Fibroblast of skin of right quadriceps (primary cell): ENCODE data around the gene UTS2B.
"Not testable (repeated sequence)": the region's sequence is repeated elsewhere in the genome, so short reads cannot be mapped to it uniquely, and the experiment has no call there.

Source experiments
- DNase-seq: peaks from one replicate; pipeline ENCODE4 v3.0.0-alpha.2; 2013

The UTS2B gene

DNA sequence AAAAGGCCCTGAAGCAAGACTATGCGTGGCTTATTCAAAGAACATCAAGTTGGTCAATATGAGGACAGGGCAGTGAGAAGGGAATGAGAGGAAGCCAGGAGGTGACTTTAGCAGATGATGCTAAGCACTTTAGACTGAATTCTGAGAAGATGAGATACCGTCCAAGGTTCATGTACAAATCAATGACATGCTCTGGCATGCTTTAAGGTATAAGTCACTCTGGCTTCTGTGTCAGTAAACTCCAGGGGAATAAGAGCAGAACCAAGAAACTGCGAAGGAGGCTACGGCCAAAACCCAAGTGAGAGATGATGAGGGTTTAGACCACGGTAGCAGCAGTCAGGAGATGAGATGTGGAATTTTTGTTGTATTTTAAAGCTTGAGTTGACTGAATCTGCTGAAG is 10.0 kb downstream of the UTS2B start:
- DNase-seq = no peak

DNA sequence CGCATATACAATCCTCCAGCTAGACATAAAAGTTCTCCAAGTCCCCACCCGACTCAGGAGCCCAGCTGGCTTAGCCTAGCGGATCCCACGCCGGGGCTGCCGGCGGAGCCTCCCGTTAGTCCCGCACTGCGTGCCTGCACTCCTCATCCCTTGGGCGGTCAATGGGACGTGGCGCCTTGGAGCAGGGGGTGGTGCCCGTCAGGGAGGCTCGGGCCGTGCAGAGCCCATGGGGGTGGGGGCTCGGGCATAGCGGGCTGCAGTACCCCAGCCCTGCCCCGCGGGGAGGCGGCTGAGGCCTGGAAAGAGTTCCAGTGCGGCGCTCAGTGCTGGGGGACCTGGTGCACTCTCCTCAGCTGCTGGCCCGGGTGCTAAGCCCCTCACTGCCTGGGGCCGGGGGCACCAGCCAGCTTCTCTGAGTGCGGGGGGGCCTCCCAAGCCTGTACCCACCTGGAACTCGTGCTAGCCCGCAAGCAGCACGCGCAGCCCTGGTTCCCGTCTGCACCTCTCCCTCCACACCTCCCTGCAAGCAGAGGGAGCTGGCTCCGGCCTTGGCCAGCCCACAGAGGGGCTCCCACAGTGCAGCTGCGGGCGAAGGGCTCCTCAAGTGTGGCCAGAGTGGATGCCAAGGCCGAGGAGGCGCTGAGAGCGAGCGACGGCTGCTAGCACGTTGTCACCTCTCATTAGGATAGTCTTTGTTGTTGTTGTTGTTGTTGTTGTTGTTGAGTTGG is 13.3 kb downstream of the UTS2B start:
- DNase-seq = no peak

DNA sequence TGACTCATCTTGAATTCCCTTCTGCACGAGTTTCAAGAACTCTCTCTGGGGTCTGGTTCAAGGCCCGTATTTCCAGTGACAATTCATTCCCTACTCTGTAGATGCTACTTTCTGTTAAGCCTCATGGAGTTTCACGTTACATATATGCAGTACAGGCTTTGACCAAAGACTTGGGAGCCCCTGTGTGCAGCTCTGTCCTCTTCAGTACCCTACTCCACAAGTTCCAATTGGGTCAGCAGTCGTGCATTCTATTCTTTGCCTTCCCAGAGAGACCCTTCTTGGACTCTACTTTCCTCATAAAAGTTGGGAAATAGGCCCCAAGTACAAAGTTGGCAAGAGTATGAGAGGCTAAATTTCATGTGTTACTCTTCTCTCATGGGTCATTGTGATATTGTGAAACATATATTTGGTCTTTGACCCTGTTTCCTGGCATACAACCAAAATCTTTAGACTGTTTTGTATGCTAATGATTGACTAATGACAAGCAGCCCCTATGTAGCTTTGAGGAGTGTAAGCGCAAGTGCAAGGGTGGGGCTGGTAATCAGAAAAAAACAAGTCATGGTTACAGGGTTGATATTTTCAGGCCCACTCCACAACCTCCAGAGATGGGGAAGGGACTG is 16.1 kb downstream of the UTS2B start:
- DNase-seq = no peak

- DNase-seq = no peak
Measured at GRCh38 chr3:191313296-191313695, 17.0 kb downstream of the UTS2B start.

DNA sequence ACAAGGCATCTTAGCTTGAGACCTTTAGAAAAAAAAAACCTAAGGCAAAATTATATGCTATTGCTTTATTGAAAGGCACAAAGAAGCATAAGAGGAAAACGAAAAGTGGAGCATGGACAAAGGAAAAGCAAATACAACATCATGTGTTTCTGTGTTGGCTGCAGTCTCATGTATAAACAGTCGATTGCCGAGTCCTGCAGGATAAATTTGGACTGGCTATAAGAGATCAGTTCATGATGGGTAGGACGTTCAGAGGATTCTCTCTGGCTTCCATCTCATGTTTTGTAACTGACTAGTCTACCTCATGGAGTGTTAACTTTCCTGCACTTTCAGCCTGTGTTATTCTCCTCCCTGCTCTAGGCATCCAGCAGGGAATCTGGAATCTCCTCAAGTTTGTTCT is 23.0 kb downstream of the UTS2B start:
- no peak for DNase-seq

GRCh38 chr3:191306428-191306827 is 23.9 kb downstream of the UTS2B start:
- DNase-seq = no peak

DNA sequence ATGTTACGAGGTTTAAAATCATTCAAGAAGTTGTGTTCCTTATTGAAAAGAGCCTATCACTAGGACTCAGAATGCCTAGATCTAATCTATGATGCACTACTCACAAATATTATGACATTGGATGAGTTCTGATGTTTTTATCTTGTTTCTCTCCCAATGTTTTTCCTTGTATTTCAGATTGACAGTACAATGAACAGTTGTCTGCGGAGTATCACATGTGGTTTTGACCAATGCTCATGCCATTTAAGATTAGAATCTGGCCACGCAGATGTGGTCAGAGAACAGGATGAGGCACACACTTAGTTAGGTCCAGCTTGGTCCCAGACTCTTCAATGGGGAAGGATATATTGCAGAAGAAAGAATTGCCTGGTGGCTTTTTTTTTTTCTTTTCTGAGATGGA is 26.7 kb downstream of the UTS2B start:
- no peak for DNase-seq

DNA sequence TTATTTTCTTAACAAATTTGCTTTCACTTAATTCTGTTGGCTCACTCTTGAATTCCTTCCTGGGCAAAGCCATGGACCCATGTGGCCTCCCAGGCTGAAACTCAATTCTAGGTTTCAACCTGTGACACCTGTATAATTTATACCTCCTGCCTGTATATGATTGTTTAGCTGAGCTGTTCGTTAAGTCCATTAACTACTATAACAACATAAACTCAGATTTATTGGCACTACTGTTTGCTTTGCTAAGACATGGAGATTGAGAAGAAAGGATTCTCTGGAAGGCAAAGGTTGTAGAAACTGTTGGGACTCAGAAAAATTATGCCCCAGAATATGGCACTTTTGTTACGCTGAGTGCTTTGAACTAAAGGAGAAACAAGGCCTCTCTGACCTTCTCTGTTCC is 27.9 kb downstream of the UTS2B start:
- DNase-seq = no peak

GRCh38 chr3:191301782-191302411 is 28.4 kb downstream of the UTS2B start:
- no peak for DNase-seq

- no peak for DNase-seq
Measured at GRCh38 chr3:191301017-191301416, 29.3 kb downstream of the UTS2B start.

DNA sequence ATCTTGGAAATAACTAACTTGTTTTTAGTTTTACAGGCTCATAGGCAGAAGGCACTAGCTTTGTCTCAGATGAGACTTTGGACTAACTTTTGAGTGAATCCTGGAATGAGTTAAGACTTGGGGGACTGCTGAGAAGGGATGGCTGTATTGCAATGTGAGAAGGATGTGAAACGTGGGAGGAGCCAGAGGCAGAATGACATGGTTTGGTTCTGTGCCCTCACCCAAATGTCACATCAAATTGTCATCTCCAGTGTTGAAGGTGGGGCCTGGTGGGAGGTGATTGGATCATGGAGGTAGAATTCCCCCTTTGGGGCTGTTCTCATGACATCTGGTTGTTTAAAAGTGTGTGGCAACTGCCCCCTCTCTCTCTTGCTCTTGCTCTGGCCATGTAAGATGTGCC is 29.9 kb downstream of the UTS2B start:
- DNase-seq = no peak

GRCh38 chr3:191298846-191299245 is 31.5 kb downstream of the UTS2B start:
- DNase-seq = no peak

GRCh38 chr3:191296041-191296541 is 34.2 kb downstream of the UTS2B start:
- no peak for DNase-seq

DNA sequence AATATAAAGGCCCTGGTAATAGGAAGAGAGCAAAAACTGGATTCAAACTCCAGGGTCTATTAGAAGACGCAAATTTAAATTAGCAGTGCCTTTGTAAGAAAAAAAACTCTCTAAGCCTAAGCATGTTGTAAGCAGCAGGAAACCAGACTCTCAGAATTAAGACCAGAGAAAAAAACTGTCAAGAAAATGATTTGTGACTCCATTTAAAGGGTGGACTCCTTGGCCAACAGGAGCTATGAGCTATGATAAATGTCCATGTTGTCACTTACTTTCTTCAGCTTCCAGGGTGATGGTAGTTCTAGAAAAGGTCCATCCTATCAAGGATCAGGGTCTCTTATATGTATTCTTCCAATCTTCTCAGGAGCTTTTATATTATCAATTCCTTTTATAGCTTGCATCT is 36.0 kb downstream of the UTS2B start:
- no peak for DNase-seq

DNA sequence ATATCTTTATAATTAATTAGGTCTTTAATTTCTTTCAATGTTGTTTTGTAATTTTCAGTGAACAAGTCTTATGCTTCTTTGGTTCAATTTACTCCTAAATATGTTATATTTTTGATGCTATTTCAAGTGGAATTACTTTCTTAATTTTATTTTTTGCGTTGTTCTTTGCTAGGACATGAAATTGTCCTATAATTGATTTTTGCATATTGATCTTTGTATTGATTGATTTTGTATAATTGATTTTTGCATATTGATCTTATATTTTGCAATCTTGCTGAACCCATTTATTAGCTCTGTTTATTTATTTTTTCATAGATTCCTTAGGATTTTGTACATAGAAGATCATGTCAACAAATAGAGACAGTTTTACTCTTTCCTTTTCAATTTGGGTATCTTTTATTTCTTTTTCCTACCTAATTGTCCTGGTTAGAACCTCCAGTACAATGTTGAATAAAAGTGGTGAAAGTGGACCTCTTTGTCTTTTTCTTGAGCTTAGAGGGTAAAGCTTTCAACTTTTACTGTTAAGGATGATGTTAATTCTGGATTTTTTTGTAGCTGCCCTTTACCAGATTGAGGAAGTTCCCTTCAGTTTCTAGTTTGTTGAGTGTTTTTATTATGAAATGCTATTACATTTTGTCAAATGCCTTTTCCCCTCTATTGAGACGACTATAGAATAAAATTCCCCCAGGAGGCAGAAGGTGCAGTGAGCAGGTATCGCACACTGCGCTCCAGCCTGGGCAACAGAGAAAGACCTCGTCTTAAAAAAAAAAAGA is 37.9 kb downstream of the UTS2B start:
- no peak for DNase-seq

GRCh38 chr3:191290311-191291025 is 39.9 kb downstream of the UTS2B start:
- peak; percentile 15 for DNase-seq

DNA sequence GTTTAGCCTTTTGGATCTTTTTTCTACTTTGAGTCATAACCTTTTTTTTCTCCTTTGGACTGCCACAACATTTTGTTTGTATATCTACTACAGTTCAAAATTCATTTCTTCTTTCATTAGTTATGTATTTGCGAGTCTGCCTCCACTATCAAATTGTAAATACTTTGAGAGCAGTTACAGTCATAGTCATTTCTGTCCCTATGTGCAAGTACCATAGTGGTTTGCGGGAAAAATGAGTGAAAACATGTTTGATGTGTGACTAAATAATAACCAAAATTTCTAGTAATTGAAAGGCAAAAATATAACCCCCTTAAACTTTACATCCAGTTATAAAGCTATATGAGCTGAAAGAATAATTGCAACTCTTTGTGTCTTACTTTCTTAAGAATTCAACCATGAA is 46.9 kb downstream of the UTS2B start:
- no peak for DNase-seq

DNA sequence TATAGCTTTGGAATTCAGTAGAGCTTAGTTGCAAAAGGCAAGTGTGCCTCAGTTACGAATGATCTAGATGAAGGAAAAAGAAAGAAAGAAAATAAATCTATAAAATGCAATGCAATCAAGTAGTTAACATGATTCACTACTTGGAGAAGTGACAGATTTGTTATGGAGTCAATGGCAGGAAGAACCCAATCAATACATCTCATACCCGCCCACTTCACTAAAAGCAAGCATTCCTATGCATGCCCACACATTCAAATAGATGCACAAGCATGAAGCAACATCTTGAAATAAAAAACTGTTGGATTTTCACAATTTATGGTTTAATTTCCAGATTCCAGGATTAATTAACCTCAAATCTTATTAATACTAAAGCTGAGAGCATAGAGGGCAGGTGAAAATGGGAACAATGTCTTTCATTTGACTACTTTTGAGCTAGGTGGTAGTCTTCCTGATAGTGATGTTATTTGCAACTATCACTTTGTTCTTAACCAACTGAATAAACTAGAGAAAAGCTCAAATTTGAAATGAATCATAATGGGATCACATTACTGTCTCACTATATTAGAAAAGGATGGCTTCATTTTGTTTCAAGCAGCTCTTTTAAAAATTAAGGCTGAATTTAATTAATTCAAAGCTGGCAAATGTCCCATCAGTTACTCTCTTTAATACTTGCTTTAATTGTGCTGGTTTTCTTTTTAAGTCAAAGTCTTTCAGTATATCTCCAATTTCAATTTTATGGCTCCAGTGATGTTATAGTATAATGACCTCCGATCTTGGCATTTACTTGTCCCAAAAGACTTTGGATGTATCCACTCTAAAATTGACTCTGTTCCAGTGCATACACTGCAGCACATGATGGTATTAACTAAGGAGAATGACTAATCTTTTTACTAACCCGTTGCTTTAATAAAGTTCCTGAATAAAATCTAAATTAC is 47.8 kb downstream of the UTS2B start:
- DNase-seq = peak; percentile 7

- DNase-seq = no peak
Measured at GRCh38 chr3:191280882-191281281, 49.4 kb downstream of the UTS2B start.

- DNase-seq = no peak
Measured at GRCh38 chr3:191280111-191280510, 50.2 kb downstream of the UTS2B start.

GRCh38 chr3:191275751-191276150 is 54.6 kb downstream of the UTS2B start:
- no peak for DNase-seq

DNA sequence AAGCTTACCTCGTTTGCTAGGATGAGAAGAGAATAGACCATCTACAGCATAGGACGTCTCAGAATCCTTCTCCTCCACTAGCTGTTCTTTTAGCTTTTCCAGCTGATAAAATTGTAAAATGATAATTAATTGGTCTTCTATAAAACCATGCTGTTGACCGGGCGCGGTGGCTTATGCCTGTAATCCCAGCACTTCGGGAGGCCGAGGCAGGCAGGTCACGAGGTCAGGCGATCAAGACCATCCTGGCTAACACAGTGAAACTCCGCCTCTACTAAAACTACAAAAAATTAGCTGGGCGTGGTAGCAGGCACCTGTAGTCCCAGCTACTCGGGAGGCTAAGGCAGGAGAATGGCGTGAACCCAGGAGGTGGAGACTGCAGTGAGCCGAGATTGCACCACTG is 55.1 kb downstream of the UTS2B start:
- DNase-seq = not testable (repeated sequence)
